Activated CD4-positive, alpha-beta memory T cell treated with anti-CD3 and anti-CD28 coated beads, Interleukin-2, amount 10 ng/mL, durations not matched to agents 7 days and 5 days (primary cell): ENCODE measurements around the gene CA5A. TPM values are rescaled to one million over a fixed set of nuclear protein-coding genes. Genes with fewer than 3 reads are reported as not detected.
"Not testable (repeated sequence)": the region's sequence is repeated elsewhere in the genome, so short reads cannot be mapped to it uniquely, and the experiment has no call there.

Experiments
- CTCF ChIA-PET: fragments of 350-600 bp; sonication (Branson Sonifier 250); formaldehyde crosslinking; loops from one replicate; lab custom pipeline; 2021; ENCODE audit warnings: antibody characterized with exemption, inconsistent platforms; lab: Charles Lee
- POLR2A ChIA-PET: fragments of 350-600 bp; sonication (Branson Sonifier 250); formaldehyde crosslinking; loops from one replicate; lab custom pipeline; 2021; ENCODE audit warnings: antibody characterized with exemption; lab: Charles Lee
- DNase-seq: peaks from one replicate; pipeline ENCODE4 v3.0.0-alpha.2; 2020
- H3K27ac Mint-ChIP-seq: one replicate; pipeline ENCODE4 v1.8.0; 2021; ENCODE audit warnings: mild to moderate bottlenecking, mixed read lengths
- H3K27me3 Mint-ChIP-seq: one replicate; pipeline ENCODE4 v1.8.0; 2021; ENCODE audit warnings: mixed read lengths
- H3K36me3 Mint-ChIP-seq: one replicate; pipeline ENCODE4 v1.8.0; 2021; ENCODE audit warnings: low read depth, mixed read lengths
- H3K4me1 Mint-ChIP-seq: one replicate; pipeline ENCODE4 v1.8.0; 2021; ENCODE audit warnings: mixed read lengths
- H3K4me3 Mint-ChIP-seq: one replicate; pipeline ENCODE4 v1.8.0; 2021; ENCODE audit warnings: mild to moderate bottlenecking, mixed read lengths
- H3K9me3 Mint-ChIP-seq: one replicate; pipeline ENCODE4 v1.8.0; 2021; ENCODE audit warnings: mixed read lengths
- total RNA-seq, 2 experiments: library from RNA; stranded (reverse); gene quantifications; one replicate each; pipeline ENCODE4 v1.2.3, GENCODE V29; 2021

CA5A gene
- total RNA-seq, 2 experiments from 2014 or later = not detected

DNA sequence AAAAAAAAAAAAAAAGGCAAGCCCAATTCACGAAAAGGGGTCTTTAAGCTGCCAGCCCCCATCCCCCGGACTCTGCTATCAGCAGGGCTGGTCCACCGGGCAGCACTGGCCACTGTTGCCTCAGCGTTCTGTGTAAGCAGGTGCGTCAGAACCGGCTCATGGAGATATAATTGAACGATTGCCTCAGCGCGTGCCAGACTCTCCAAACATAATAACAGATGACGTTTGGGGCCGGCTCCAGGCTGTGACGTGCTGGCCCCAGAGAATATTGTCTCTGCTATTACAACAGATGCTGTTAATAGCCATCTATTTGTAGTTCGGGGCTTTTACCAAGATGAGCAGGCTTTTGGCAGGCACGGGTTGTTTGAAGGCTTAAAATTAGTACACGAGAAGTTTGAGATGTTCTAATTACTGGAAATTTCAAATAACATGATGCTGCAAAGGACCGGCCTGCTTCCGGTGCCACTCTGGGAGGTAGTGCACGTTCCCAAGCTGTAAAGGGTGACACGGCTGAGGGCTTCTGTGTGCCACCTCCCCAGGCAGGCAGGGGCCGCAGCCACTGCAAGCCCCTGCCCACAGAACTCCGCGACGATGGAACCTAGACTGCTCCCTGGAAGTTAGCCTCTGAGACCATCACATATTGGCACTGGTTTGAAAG lies 25.1 kb downstream of the CA5A start:
- H3K36me3 Mint-ChIP-seq, H3K9me3 Mint-ChIP-seq, POLR2A ChIA-PET, H3K4me3 Mint-ChIP-seq, H3K27me3 Mint-ChIP-seq, H3K27ac Mint-ChIP-seq, DNase-seq: not testable (repeated sequence)
- peaks cover 12% of the 10 kb centered on the region for H3K4me1 Mint-ChIP-seq
- CTCF ChIA-PET = interaction anchor here (1.3 to 6.0 kb wide), 5 partner anchors 12 to 131 kb away, joined by 4 to 45 read pairs (median 4); no protein-coding TSS in a partner anchor

DNA sequence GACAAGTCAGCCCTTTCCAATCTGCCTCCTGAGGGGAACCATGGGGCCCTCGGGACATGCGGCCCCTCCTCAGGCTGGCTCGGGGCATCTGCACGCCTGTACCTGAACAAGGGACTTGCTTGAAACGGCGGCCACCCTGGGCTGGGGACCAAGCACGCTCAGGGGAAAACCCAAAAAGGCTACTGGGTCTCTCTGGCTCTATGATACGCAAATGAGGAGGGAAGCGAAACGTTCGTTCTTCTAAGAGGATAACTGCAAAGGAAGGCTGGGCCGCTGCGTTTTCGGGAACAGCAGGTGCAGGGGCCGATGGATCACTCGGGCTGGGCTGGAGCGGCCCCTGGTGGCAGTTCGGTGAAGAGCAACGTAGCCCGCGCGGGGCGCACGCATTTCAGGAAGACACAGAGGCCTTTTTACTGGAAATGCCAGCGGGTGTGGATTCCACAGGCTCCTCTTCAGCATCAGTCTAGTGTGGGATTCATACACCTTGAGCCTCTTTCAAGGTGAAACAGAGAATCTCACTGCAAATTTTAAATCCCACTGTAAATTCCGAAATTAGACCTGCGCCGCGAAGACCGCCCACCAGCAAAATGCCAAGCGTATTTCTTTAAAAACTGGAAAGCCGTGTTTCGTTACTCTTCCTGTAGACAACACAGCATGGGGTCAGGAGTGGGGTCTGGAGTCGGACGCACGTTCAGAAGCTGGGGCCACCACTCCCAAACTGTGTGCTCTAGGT lies 27.0 kb downstream of the CA5A start:
- CTCF ChIA-PET = interaction anchor here (0.8 to 6.0 kb wide), 15 partner anchors 8 to 132 kb away, joined by 3 to 45 read pairs (median 5); no protein-coding TSS in a partner anchor
- DNase-seq = peak; percentile 87
- peaks cover 19% of the 10 kb centered on the region for H3K4me1 Mint-ChIP-seq
- peak overlapping the region; percentile 65 for H3K27ac Mint-ChIP-seq
- H3K27me3 Mint-ChIP-seq, H3K4me3 Mint-ChIP-seq, H3K9me3 Mint-ChIP-seq, H3K36me3 Mint-ChIP-seq: not testable (repeated sequence)
- POLR2A ChIA-PET = interaction anchor here (1.1 to 1.7 kb wide), 4 partner anchors 14 to 130 kb away, joined by 4 to 7 read pairs (median 6); no protein-coding TSS in a partner anchor

DNA sequence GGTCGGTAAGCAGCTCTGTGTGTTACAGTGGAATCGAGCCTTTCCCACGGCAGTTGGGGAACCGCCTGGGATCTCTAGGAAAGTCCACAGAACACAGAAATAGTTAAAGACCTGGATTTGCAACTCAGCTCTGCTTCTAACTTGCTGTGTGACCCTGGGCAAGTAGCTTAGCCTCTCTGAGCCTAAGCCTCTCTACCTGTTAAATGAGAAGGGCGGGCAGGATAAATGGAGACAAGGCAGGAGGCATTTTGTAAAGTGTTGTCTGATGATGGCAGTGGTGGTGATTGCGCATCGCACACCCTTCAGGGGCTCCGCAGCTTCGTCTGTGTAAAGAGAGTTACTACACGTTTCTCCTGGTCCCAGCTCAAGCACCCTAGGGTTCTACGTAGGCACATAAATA lies 28.2 kb downstream of the CA5A start:
- not testable (repeated sequence) for H3K27me3 Mint-ChIP-seq, H3K36me3 Mint-ChIP-seq, DNase-seq, H3K4me3 Mint-ChIP-seq, H3K27ac Mint-ChIP-seq, H3K9me3 Mint-ChIP-seq
- ChIA-PET POLR2A (interaction anchor here (1.1 to 1.7 kb wide), 4 partner anchors 13 to 129 kb away, joined by 4 to 7 read pairs (median 6); no protein-coding TSS in a partner anchor), CTCF (interaction anchor here (0.8 to 6.0 kb wide), 8 partner anchors 11 to 128 kb away, joined by 3 to 45 read pairs (median 8); no protein-coding TSS in a partner anchor)
- H3K4me1 Mint-ChIP-seq = peaks cover 23% of the 10 kb centered on the region

DNA sequence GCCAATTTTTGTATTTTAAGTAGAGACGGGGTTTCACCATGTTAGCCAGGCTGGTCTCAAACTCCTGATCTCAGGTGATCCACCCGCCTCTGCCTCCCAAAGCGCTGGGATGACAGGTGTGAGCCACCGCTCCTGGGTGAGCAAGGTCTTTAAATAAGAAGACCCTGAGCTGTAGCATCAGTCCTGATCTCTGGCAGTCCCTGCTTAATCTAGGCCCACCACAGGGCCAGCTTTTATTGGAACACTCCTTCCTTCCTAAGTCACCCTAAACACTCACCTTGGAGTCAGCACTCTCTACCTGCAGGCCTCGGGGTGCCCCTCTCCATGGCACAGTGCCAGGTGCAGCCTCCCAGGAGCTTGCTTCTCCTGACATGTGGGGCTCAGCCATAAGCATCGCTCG lies 30.8 kb downstream of the CA5A start:
- H3K27ac Mint-ChIP-seq, H3K9me3 Mint-ChIP-seq, H3K4me3 Mint-ChIP-seq, DNase-seq, H3K27me3 Mint-ChIP-seq, H3K36me3 Mint-ChIP-seq: not testable (repeated sequence)
- POLR2A ChIA-PET = interaction anchor here (0.8 to 1.4 kb wide), 3 partner anchors 8 to 127 kb away, joined by 3 to 5 read pairs (median 3); no protein-coding TSS in a partner anchor
- CTCF ChIA-PET = interaction anchor here (1.9 to 3.7 kb wide), 4 partner anchors 10 to 126 kb away, joined by 7 to 23 read pairs (median 10); no protein-coding TSS in a partner anchor
- H3K4me1 Mint-ChIP-seq = peaks cover 31% of the 10 kb centered on the region

DNA sequence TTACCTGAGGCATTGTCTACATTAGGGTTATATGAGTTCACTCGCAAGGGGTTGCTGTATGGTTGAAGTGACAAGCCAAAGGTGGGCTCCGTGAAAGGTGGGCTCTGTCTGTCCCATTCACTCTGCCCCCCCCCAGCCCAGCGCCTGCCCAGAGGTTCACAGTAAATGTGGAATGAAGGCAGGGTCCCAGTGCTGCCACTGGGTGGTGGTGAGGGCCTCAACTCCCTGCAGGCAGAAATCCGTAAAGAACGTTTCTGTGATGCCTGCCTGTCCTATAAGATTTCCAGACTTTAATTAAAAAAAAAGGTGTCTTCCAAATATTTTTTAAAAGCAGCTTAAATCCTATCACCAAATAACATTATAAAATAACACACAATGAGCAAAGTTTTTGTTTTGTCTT lies 31.4 kb downstream of the CA5A start:
- POLR2A ChIA-PET = not testable (repeated sequence)
- CTCF ChIA-PET = interaction anchor here (1.5 to 2.6 kb wide), 4 partner anchors 9 to 126 kb away, joined by 3 to 11 read pairs (median 8); no protein-coding TSS in a partner anchor

DNA sequence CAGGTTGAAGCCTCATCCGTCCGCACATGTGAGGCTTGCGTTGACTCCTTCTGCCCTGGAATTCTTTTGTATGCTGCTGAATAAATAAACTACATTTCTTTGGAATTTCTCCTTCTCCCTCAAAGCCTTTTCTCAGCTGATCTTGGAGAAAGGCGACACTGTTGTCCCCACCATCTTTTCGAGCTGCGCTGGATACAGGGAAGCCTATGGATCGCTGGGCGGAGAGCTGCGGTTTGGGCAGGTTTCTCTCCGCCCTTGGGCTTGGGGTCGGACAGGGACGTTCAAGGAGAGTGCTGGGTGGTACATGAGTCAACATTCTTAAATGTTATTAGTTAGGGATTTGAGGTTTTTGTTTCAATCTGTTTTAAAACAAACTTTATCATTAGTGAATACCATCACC lies 35.8 kb downstream of the CA5A start:
- H3K27ac Mint-ChIP-seq, H3K4me3 Mint-ChIP-seq, H3K27me3 Mint-ChIP-seq, H3K9me3 Mint-ChIP-seq, DNase-seq, H3K36me3 Mint-ChIP-seq: not testable (repeated sequence)
- peaks cover 53% of the 10 kb centered on the region for H3K4me1 Mint-ChIP-seq
- ChIA-PET CTCF (interaction anchor here (1.7 to 2.3 kb wide), 4 partner anchors 26 to 121 kb away, joined by 5 to 11 read pairs (median 10); no protein-coding TSS in a partner anchor), POLR2A (interaction anchor here (1.3 kb wide), 1 partner anchor 121 kb away, joined by 5 read pairs; no protein-coding TSS in a partner anchor)

More for the DNA sequence above, 31.4 kb downstream of the CA5A start:
- H3K36me3 Mint-ChIP-seq, H3K27me3 Mint-ChIP-seq, H3K4me3 Mint-ChIP-seq, H3K27ac Mint-ChIP-seq, H3K9me3 Mint-ChIP-seq, DNase-seq: not testable (repeated sequence)
- peaks cover 34% of the 10 kb centered on the region for H3K4me1 Mint-ChIP-seq

DNA sequence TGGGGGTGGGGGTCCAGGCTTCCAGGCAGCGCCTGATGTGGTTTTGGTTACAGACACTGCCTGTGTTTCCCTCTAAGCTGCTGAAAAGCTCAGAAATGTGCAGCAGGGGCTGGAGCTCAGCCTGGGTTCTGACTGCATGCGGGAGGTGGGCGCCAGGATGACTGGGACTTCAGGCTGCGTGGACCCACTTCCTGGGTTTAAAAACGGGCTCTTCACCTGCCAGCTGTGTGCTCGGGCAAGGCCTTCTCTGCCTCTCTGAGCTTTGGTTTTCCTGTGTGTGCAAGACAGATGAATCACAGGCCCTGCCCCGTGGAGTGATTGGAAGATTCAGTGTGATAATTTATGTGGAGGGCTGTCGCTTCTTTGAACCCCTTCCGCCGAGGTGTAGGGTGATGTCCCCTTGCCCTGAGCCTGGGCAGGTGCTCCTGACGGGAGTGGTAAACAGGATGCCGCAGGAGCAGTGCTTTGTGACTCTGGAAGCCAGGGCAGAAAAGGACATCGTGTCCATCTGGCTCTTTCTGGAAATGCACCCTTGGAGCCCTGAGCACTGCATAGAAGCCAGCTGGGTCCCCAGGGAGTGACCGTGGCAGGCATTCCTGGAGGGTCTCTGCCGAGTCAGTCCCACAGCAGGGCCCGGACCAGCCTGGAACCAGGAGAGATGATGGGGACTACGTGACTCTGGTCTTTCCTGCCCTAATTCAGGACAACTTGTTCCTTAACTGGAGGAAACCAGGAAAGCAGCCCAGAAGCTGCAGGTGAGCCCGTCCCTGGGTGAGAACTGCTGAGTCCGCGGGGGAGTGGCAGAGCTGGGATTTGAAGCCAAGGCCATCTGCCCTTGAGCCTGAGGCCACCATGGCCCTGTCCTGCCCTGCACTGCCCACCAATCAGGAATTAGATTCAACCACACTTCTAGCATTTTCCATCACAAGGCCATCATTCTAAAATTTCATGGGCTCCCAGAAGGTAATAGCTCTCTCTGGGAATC lies 38.5 kb downstream of the CA5A start:
- peak; percentile 77 for DNase-seq
- peak overlapping the region; percentile 69 for H3K4me3 Mint-ChIP-seq
- CTCF ChIA-PET = interaction anchor here (1.1 to 4.1 kb wide), 8 partner anchors 11 to 118 kb away, joined by 3 to 61 read pairs (median 5); partner anchors contain the start of gene SLC7A5
- POLR2A ChIA-PET = interaction anchor here (1.2 to 5.1 kb wide), 10 partner anchors 8 to 132 kb away, joined by 3 to 82 read pairs (median 16); partner anchors contain the start of genes BANP, KLHDC4 and SLC7A5
- no peaks in the 10 kb centered on the region for H3K9me3 Mint-ChIP-seq
- no peaks in the 10 kb centered on the region for H3K27me3 Mint-ChIP-seq
- H3K4me1 Mint-ChIP-seq = peaks cover 61% of the 10 kb centered on the region
- H3K36me3 Mint-ChIP-seq = no peaks in the 10 kb centered on the region
- H3K27ac Mint-ChIP-seq = peak overlapping the region; percentile 100

DNA sequence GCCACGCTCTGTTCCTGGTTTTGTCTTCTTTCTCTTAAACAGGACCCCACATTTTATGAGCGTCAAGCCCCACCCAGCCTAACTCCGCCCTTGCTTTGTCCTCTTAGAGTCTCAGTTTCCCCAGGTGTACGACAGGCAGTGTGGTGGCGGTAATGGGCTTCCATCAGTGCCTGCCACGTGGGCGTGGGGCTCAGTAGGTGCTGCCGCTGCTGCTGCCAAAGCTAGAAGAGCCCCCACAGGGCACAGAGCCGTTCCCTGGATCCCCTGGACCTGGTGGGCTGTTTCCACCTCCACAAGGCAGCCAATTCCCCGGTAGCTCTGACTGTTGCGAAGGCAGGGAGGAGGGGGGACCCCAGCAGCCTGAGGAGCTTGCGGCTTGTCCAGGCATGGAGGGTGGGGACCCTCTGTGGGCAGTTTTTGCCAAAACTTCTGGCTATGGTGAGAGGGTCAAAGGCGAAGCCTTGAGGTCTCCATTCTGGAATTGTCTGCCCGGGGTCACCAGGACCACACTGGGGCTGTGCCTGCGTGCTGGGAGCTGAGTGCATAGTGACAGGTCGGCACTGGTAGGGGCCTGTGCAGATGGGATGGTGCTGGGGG lies 39.3 kb downstream of the CA5A start:
- peak overlapping the region; percentile 100 for H3K27ac Mint-ChIP-seq
- not testable (repeated sequence) for H3K9me3 Mint-ChIP-seq, H3K27me3 Mint-ChIP-seq, DNase-seq, H3K36me3 Mint-ChIP-seq
- peaks cover 56% of the 10 kb centered on the region for H3K4me1 Mint-ChIP-seq
- POLR2A ChIA-PET = interaction anchor here (1.2 to 5.1 kb wide), 9 partner anchors 9 to 132 kb away, joined by 3 to 82 read pairs (median 21); partner anchors contain the start of genes BANP, KLHDC4 and SLC7A5
- peak overlapping the region; percentile 69 for H3K4me3 Mint-ChIP-seq
- CTCF ChIA-PET = interaction anchor here (1.1 to 4.1 kb wide), 6 partner anchors 12 to 117 kb away, joined by 4 to 61 read pairs (median 14); partner anchors contain the start of gene SLC7A5

DNA sequence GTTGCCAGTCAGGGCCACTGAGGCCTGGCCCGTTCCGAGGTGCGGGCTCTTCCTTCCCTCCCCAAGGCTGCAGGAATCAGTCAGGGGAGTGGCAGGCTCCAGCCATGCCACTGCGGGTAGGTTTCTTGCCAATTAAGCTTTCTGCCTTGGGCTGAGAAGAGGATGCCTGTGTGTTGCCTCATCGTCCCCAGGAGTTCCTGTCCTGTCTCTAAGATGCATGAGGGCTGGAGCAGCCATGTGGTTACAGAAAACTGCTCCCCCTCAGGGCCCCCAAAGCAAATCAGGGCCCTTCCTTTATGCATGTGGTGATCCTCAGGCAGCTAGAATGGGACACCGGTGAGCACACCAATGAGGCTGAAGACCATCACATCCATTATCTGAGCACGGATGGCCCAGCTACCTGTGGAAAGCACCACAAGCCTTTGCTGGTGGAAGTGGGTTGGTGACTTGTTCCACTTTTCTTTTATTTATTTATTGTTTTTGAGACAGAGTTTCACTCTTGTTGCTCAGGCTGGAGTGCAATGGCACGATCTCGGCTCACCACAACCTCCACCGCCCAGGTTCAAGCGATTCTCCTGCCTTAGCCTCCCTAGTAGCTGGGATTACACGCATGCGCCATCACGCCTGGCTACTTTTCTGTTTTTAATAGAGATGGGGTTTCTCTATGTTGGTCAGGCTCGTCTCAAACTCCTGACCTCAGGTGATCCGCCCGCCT lies 40.0 kb downstream of the CA5A start:
- ChIA-PET POLR2A (interaction anchor here (0.7 to 5.1 kb wide), 15 partner anchors 9 to 723 kb away, joined by 3 to 82 read pairs (median 6); partner anchors contain the start of genes BANP, KLHDC4 and SLC7A5), CTCF (interaction anchor here (0.6 to 4.1 kb wide), 15 partner anchors 9 to 131 kb away, joined by 3 to 61 read pairs (median 5); partner anchors contain the start of genes KLHDC4 and SLC7A5)
- not testable (repeated sequence) for H3K9me3 Mint-ChIP-seq, H3K36me3 Mint-ChIP-seq, H3K27me3 Mint-ChIP-seq
- DNase-seq = peak; percentile 45
- Mint-ChIP-seq H3K4me1 (peaks cover 56% of the 10 kb centered on the region), H3K4me3 (peak overlapping the region; percentile 21), H3K27ac (peak overlapping the region; percentile 100)

DNA sequence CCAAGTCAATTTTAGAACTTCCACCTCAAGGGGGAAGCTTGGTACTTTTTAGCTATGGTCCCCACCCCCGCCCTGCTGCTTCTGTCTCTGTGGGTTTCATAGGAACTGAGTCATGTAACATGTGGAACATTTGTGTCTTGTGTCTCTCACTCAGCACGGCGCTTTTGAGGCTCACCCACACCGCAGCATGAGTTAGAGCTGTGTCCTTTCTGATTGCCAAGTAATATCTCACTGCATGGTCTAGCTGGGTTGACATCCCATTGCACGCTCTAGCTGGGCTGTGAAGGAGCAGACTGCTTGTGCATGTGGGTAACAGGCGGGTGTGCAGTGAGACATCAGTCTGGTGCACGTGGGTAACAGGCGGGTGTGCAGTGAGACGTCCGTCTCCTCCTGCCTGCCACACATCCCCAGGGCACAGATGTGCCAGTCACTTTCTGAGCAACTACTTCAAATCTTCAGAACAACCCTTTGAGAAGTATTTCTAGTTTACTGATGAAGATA lies 40.6 kb downstream of the CA5A start:
- Mint-ChIP-seq H3K4me3 (peak overlapping the region; percentile 54), H3K27me3 (no peaks in the 10 kb centered on the region), H3K4me1 (peaks cover 56% of the 10 kb centered on the region), H3K36me3 (no peaks in the 10 kb centered on the region), H3K9me3 (no peaks in the 10 kb centered on the region), H3K27ac (peak overlapping the region; percentile 100)
- peak; percentile 93 for DNase-seq
- CTCF ChIA-PET = interaction anchor here (1.0 to 4.1 kb wide), 13 partner anchors 10 to 130 kb away, joined by 3 to 61 read pairs (median 5); partner anchors contain the start of genes KLHDC4 and SLC7A5
- POLR2A ChIA-PET = interaction anchor here (0.6 to 5.1 kb wide), 14 partner anchors 11 to 724 kb away, joined by 3 to 82 read pairs (median 6); partner anchors contain the start of genes BANP, KLHDC4 and SLC7A5
